ENCODE measurements around the gene NENF.

Gene NENF

GRCh38 chr1:212482637-212483441 lies 50.1 kb downstream of the NENF start:
- no peak for DNase-seq

DNA sequence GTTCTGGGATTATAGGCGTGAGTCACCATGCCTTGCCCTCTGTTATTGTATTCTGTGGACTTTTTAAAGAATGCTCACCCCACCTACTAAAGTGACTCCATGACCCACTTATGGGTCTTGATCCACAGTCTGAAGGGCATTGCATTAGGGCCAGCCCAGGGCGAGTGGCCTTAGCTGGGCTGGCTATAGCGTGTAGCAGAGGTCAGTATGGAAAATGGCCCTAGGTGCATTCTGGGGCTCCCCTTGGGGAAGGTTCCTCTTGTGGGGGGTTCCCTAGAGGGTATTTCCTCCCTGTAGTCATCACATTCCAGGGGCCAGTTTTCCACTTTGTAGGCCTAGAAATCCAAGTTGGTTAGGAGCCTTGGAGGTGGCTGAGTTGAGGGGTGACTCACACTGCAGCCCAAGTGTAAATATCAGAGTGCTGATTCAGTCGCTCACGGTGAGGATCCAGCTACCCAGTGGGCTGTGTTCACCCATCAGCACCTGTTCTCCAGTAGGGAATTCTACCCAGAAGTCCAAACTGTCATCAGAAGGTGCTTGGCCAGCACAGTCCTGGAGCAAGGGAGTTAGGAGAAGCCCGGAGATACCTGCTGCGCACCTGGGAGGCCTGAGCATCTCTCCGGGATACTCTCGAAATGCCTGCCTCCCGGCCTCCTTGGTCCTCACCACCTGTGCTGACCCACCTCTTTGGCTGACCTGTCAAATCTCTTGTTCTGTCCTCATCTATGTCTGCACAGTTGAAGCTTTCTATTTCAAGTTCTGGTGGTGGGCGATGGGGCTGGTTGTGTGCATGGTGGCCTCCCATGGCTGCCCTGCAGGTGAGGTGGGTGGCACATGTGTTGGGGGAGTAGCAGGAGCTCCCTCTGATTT lies 52.2 kb downstream of the NENF start:
- no peak for DNase-seq

DNA sequence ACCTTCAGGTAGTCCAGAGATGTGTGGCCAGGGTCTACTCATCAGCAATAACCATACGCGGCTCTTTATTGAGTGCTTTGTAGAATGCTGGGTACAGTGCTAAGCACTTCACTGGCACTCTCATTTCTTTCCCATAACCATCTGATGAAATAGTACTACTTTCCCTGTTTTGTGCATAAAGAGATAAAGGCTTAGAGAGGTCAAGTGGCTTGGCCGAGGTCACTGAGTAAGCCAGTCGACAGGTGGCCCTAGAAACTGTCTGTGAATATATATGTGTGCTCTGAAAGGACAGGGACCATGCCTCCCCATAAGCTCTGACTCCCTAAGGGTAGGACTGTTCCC lies 52.8 kb downstream of the NENF start:
- no peak for DNase-seq

GRCh38 chr1:212485913-212486618 lies 53.3 kb downstream of the NENF start:
- DNase-seq = no peak

DNA sequence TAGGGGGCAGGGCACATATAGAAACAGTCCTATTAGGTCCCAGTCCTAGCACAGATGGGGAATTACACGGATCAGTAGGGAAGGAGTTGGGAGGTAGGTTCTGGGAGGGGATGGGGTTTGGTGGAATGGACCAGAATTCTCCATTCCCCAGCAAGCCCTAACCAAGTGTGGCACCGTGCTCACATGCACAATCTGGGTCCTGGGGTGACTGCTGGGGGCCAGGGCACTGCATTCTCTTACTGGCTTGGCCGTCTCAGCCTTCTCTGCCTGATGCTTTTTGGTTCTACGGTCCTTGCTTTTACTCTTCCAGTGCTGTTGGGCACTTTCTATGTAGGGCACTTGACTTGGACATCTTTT lies 53.9 kb downstream of the NENF start:
- DNase-seq = no peak

DNA sequence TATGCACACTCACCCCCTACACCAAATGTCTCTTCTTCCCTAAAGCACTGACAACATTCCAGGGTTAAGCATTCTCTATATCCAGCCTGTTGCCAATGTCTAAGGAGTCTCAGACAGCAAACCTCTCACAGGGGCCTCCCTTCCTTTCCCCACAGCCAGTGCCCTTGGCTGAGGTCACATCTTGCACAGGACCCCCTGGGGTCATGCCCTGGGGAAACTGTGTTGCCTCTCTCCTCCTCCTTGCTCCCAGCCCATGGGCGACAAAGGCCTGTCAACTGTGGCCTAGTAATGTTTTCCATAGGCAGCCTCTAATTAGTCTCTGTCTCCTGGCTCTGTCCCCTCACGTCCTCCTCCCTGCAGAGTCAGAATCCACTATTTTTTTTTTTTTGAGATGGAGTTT lies 54.6 kb downstream of the NENF start:
- DNase-seq = no peak

DNA sequence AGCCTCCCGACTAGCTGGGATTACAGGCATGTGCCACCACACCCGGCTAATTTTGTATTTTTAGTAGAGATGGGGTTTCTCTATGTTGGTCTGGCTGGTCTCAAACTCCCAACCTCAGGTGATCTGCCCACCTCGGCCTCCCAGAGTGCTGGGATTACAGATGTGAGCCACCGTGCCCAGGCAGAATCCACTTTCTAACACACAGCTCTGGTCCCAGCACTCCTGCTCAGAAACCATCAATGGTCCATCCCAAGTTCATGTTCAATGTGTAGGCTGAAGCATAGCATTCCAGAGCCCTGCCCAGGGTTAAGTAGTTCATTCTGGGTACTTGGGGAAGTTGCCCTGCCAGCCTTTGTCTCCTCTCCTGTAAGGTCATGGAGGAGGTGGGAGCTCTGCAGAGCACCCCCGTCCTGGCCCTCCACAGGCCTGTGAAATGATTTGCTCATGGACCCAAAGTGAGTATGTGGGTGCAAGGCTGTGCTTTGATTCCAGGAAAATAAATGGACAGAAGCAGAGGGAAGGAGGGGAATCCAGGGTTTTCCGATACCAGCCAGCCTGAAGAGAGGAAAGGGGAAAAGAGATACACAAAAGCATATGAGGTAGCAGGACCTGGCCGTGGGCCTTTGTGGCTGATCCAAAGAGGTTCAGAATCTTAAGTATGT lies 55.2 kb downstream of the NENF start:
- DNase-seq = no peak

- no peak for DNase-seq
These were observed 55.9 kb downstream of the NENF start for GRCh38 chr1:212488436-212489283.

DNA sequence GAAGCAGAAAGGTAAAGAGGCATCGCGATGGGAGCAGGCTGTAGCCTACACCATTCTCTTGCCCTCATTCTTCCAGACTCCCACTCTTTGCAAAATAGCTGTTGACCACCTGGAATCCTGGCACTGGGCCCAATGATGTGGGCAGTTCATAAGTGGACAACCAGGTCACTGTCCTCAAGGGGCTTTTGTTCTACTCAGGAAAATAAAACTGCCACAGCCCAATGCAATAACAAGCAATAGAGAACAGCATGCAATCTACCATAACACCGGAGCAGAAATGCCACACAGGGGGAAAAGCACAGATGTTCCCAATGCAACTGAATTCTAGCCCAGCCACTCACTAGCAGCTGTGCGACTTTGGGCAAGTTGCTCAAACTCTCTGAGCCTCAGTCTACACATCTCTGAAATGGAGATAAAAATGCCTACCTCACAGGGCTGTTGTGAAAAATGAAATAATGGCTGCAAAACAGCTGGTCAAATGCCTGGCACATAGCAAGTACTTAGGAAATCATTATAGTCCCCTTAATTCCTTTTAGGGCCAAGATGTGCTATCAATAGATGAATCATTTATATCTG lies 56.7 kb downstream of the NENF start:
- no peak for DNase-seq

- no peak for DNase-seq
These were observed 57.6 kb downstream of the NENF start for GRCh38 chr1:212490276-212490675.

- no peak for DNase-seq
These were observed 58.7 kb downstream of the NENF start for GRCh38 chr1:212491454-212491853.

Data from CD4-positive, alpha-beta T cell treated with Interleukin-12 subunit alpha and Interleukin-12 subunit beta, for 1 hour (primary cell).